OCI-LY3 (cell line): ENCODE data around the gene ZAR1.

ENCODE experiments used
- H2AFZ ChIP-seq: fragments of 200-600, 300-600 bp; shearing (Covaris generic); 2 replicates; pipeline ENCODE4 v1.6.0; 2014; ENCODE audit warnings: antibody characterized with exemption, low read depth, low read length
- H3K27ac ChIP-seq: fragments of 200-600, 300-600 bp; sonication (generic); 2 replicates; pipeline ENCODE4 v1.5.1; 2014; ENCODE audit warnings: mild to moderate bottlenecking, low read length, moderate library complexity, mixed read lengths
- H3K27me3 ChIP-seq: fragments of 200-600, 300-600 bp; sonication (generic); 2 replicates; pipeline ENCODE4 v1.6.1; 2014; ENCODE audit warnings: low read depth, low read length, mixed read lengths
- H3K36me3 ChIP-seq: fragments of 200-600, 300-600 bp; sonication (generic); replicated peaks from 2 replicates; pipeline ENCODE3; 2014; ENCODE audit warnings: low read depth, low read length, mixed read lengths
- H3K4me1 ChIP-seq: fragments of 300-600, 200-600 bp; sonication (generic); 2 replicates; pipeline ENCODE4 v1.6.1; 2014; ENCODE audit warnings: low read length, mixed read lengths
- H3K4me2 ChIP-seq: fragments of 200-600, 300-600 bp; sonication (generic); 2 replicates; pipeline ENCODE4 v1.6.1; 2014; ENCODE audit warnings: low read length, mixed read lengths
- H3K4me3 ChIP-seq: fragments of 300-600, 200-600 bp; sonication (generic); 2 replicates; pipeline ENCODE4 v1.5.1; 2014; ENCODE audit warnings: antibody characterized with exemption, mild to moderate bottlenecking, low read length, moderate library complexity
- H3K79me2 ChIP-seq: fragments of 300-600, 200-600 bp; shearing (Covaris generic); 2 replicates; pipeline ENCODE4 v1.6.1; 2014; ENCODE audit warnings: mild to moderate bottlenecking, low read length, mixed read lengths
- H3K9ac ChIP-seq: fragments of 300-600, 200-600 bp; shearing (Covaris generic); 2 replicates; pipeline ENCODE4 v1.6.0; 2014; ENCODE audit warnings: mild to moderate bottlenecking, low read length, moderate library complexity
- H3K9me3 ChIP-seq: fragments of 200-600, 300-600 bp; shearing (Covaris generic); 2 replicates; pipeline ENCODE4 v1.6.1; 2014; ENCODE audit warnings: low read length, mixed read lengths; ENCODE audit not compliant: insufficient read depth
- H4K20me1 ChIP-seq: fragments of 200-600, 300-600 bp; sonication (generic); 2 replicates; pipeline ENCODE4 v1.6.1; 2016; ENCODE audit warnings: low read length, mixed read lengths; ENCODE audit not compliant: insufficient read depth
- CTCF ChIP-seq: fragments of 200-600, 300-600 bp; sonication (generic); IDR thresholded peaks from 2 replicates; pipeline ENCODE4 v1.5.1; 2014; ENCODE audit warnings: antibody characterized with exemption, low read length, low read depth
- EZH2phosphoT487 ChIP-seq: fragments of 200-600 bp; shearing (Covaris generic); IDR thresholded peaks from 2 replicates; pipeline ENCODE4 v1.6.1; 2018; ENCODE audit warnings: antibody characterized with exemption, mixed run types, low read depth

The ZAR1 gene

GRCh38 chr4:48481581-48481980 lies 8.5 kb upstream of the ZAR1 start:
- Histone ChIP-seq H3K79me2 (no peaks in the 10 kb centered on the region), H3K4me3 (no peak overlapping the region), H3K36me3 (no peaks in the 10 kb centered on the region), H3K27ac (no peak overlapping the region), H3K9ac (no peak overlapping the region), H3K4me2 (no peak overlapping the region), H4K20me1 (no peaks in the 10 kb centered on the region), H2AFZ (no peak overlapping the region), H3K9me3 (no peaks in the 10 kb centered on the region), H3K27me3 (no peaks in the 10 kb centered on the region), H3K4me1 (no peaks in the 10 kb centered on the region)
- TF ChIP-seq EZH2phosphoT487 = no peak
- no peak for TF ChIP-seq CTCF

GRCh38 chr4:48483006-48483776 lies 6.9 kb upstream of the ZAR1 start, which contains the start of gene SLC10A4:
TSS of gene SLC10A4 (plus strand) at chr4:48483343. CDS start at chr4:48483562, 219 bp downstream.
- H3K27ac ChIP-seq = no peak within 1 kb of the TSS
- no peak within 1 kb of the TSS for H3K4me3 ChIP-seq
- TF ChIP-seq EZH2phosphoT487 = no peak
- TF ChIP-seq CTCF = no peak
- H3K36me3 ChIP-seq = no peaks in the 10 kb centered on the region
- H3K9ac ChIP-seq = no peak within 1 kb of the TSS
- no peaks in the 10 kb centered on the region for H3K79me2 ChIP-seq
- no peaks in the 10 kb centered on the region for H3K9me3 ChIP-seq
- H3K27me3 ChIP-seq = no peaks in the 10 kb centered on the region
- H3K4me2 ChIP-seq = no peak within 1 kb of the TSS
- H3K4me1 ChIP-seq = no peaks in the 10 kb centered on the region
- H2AFZ ChIP-seq = no peak within 1 kb of the TSS
- H4K20me1 ChIP-seq = no peaks in the 10 kb centered on the region

GRCh38 chr4:48483777-48484493 lies 6.1 kb upstream of the ZAR1 start:
- H3K27ac ChIP-seq = no peak overlapping the region
- no peak overlapping the region for H3K4me2 ChIP-seq
- no peaks in the 10 kb centered on the region for H3K79me2 ChIP-seq
- TF ChIP-seq EZH2phosphoT487 (no peak), CTCF (no peak)
- no peak overlapping the region for H3K4me3 ChIP-seq
- H3K9me3 ChIP-seq = no peaks in the 10 kb centered on the region
- H3K27me3 ChIP-seq = no peaks in the 10 kb centered on the region
- H3K36me3 ChIP-seq = no peaks in the 10 kb centered on the region
- no peaks in the 10 kb centered on the region for H3K4me1 ChIP-seq
- no peak overlapping the region for H3K9ac ChIP-seq
- H2AFZ ChIP-seq = no peak overlapping the region
- no peaks in the 10 kb centered on the region for H4K20me1 ChIP-seq

- Histone ChIP-seq H3K4me2 (no peak overlapping the region), H3K9ac (no peak overlapping the region), H3K4me3 (no peak overlapping the region)
These were observed 5.4 kb upstream of the ZAR1 start for GRCh38 chr4:48484494-48485168.

More at GRCh38 chr4:48484494-48485168, 5.4 kb upstream of the ZAR1 start:
- Histone ChIP-seq H3K4me1 (no peaks in the 10 kb centered on the region), H3K27ac (no peak overlapping the region), H4K20me1 (no peaks in the 10 kb centered on the region), H3K27me3 (no peaks in the 10 kb centered on the region), H3K36me3 (no peaks in the 10 kb centered on the region), H3K79me2 (no peaks in the 10 kb centered on the region), H2AFZ (no peak overlapping the region), H3K9me3 (no peaks in the 10 kb centered on the region)
- TF ChIP-seq CTCF (no peak), EZH2phosphoT487 (no peak)
